H9 (cell line): ENCODE results near the gene NAA25. TPM values are rescaled to one million over a fixed set of nuclear protein-coding genes. Genes with fewer than 3 reads are reported as not detected.

ENCODE experiments used
- DNase-seq: peaks from one replicate; pipeline ENCODE4 v3.0.0-alpha.2; 2017
- H2AFZ ChIP-seq: one replicate; pipeline ENCODE4 v1.6.1; 2013; ENCODE audit warnings: mild to moderate bottlenecking, low read length, control low read depth, moderate library complexity
- H2AK5ac ChIP-seq: 2 replicates; pipeline ENCODE4 v1.6.1; 2013; ENCODE audit warnings: low read length, control low read depth, mixed read lengths; ENCODE audit not compliant: insufficient read length
- H2BK120ac ChIP-seq: one replicate; pipeline ENCODE4 v1.6.1; 2013; ENCODE audit warnings: low read depth, mild to moderate bottlenecking, low read length, control low read depth, inconsistent platforms; ENCODE audit not compliant: poor library complexity, severe bottlenecking
- H2BK12ac ChIP-seq: 2 replicates; pipeline ENCODE4 v1.6.1; 2013; ENCODE audit warnings: low read length, control low read depth, mixed read lengths, low read depth; ENCODE audit not compliant: insufficient read length
- H2BK15ac ChIP-seq: 2 replicates; pipeline ENCODE4 v1.6.1; 2013; ENCODE audit warnings: low read depth, low read length, control low read depth
- H2BK20ac ChIP-seq: one replicate; pipeline ENCODE4 v1.6.1; 2013; ENCODE audit warnings: low read depth, mild to moderate bottlenecking, low read length, control low read depth, inconsistent platforms; ENCODE audit not compliant: poor library complexity, severe bottlenecking
- H2BK5ac ChIP-seq: 2 replicates; pipeline ENCODE4 v1.6.1; 2013; ENCODE audit warnings: low read length, control low read depth, mixed read lengths; ENCODE audit not compliant: insufficient read length
- H3K14ac ChIP-seq: 2 replicates; pipeline ENCODE4 v1.6.1; 2013; ENCODE audit warnings: low read length, control low read depth; ENCODE audit not compliant: insufficient read depth
- H3K18ac ChIP-seq: 2 replicates; pipeline ENCODE4 v1.6.1; 2013; ENCODE audit warnings: low read depth, mild to moderate bottlenecking, mixed read lengths, low read length, control low read depth; ENCODE audit not compliant: insufficient read length
- H3K23ac ChIP-seq: 2 replicates; pipeline ENCODE4 v1.6.1; 2013; ENCODE audit warnings: low read length, control low read depth, mixed read lengths, low read depth; ENCODE audit not compliant: insufficient read length
- H3K23me2 ChIP-seq: 2 replicates; pipeline ENCODE4 v1.6.1; 2013; ENCODE audit warnings: low read depth, mild to moderate bottlenecking, mixed read lengths, low read length, control low read depth; ENCODE audit not compliant: insufficient read length, poor library complexity, severe bottlenecking
- H3K27ac ChIP-seq: 2 replicates; pipeline ENCODE4 v1.5.1; 2013; ENCODE audit warnings: low read length, control low read depth, mixed read lengths, low read depth; ENCODE audit not compliant: insufficient read length
- H3K27me3 ChIP-seq: 2 replicates; pipeline ENCODE4 v1.6.1; 2013; ENCODE audit warnings: low read length, control low read depth, inconsistent platforms; ENCODE audit not compliant: insufficient read depth
- H3K4ac ChIP-seq: 2 replicates; pipeline ENCODE4 v1.6.1; 2013; ENCODE audit warnings: low read depth, mild to moderate bottlenecking, control low read depth, inconsistent platforms, low read length, moderate library complexity
- H3K4me1 ChIP-seq: 2 replicates; pipeline ENCODE4 v1.6.1; 2013; ENCODE audit warnings: low read length, control low read depth, inconsistent platforms; ENCODE audit not compliant: insufficient read depth
- H3K4me2 ChIP-seq: 2 replicates; pipeline ENCODE4 v1.6.1; 2013; ENCODE audit warnings: low read length, control low read depth, mixed read lengths; ENCODE audit not compliant: insufficient read length, insufficient read depth
- H3K56ac ChIP-seq: 2 replicates; pipeline ENCODE4 v1.6.1; 2013; ENCODE audit warnings: low read depth, mild to moderate bottlenecking, mixed read lengths, low read length, control low read depth; ENCODE audit not compliant: insufficient read length
- H3K79me1 ChIP-seq: 2 replicates; pipeline ENCODE4 v1.6.1; 2013; ENCODE audit warnings: low read depth, mild to moderate bottlenecking, moderate library complexity, low read length, control low read depth, inconsistent platforms; ENCODE audit not compliant: insufficient read depth, poor library complexity, severe bottlenecking
- H3K79me2 ChIP-seq: 2 replicates; pipeline ENCODE4 v1.6.1; 2013; ENCODE audit warnings: low read length, control low read depth, inconsistent platforms; ENCODE audit not compliant: insufficient read depth
- H3K9ac ChIP-seq: 2 replicates; pipeline ENCODE4 v1.6.1; 2013; ENCODE audit warnings: low read length, control low read depth, mixed read lengths; ENCODE audit not compliant: insufficient read length; ENCODE audit errors: extremely low read depth
- H3K9me3 ChIP-seq: one replicate; pipeline ENCODE4 v1.6.1; 2013; ENCODE audit warnings: low read depth, low read length, inconsistent platforms; ENCODE audit not compliant: control insufficient read depth
- H3T11ph ChIP-seq: one replicate; pipeline ENCODE4 v1.6.1; 2013; ENCODE audit warnings: mild to moderate bottlenecking, low read length, control low read depth, inconsistent platforms
- H4K20me1 ChIP-seq: one replicate; pipeline ENCODE4 v1.6.1; 2013; ENCODE audit not compliant: control insufficient read depth, insufficient read length, insufficient read depth
- H4K5ac ChIP-seq: 2 replicates; pipeline ENCODE4 v1.6.1; 2013; ENCODE audit warnings: low read depth, mild to moderate bottlenecking, mixed read lengths, low read length, control low read depth; ENCODE audit not compliant: insufficient read length
- H4K8ac ChIP-seq: replicated peaks from 2 replicates; pipeline ENCODE4 v1.6.1; 2013; ENCODE audit warnings: low read length, control low read depth, mixed read lengths, low read depth; ENCODE audit not compliant: insufficient read length
- H4K91ac ChIP-seq: 2 replicates; pipeline ENCODE4 v1.6.1; 2013; ENCODE audit warnings: low read depth, mild to moderate bottlenecking, moderate library complexity, mixed read lengths, low read length, control low read depth; ENCODE audit not compliant: insufficient read length
- H3K27ac Mint-ChIP-seq, 3 experiments: 2 replicates in 2 of 3; 3 replicates in 1 of 3; pipeline ENCODE4 v1.8.0; 2020 to 2021; ENCODE audit warnings: mixed read lengths in 3 of 3, mild to moderate bottlenecking in 1 of 3, moderate library complexity in 1 of 3
- H3K27me3 Mint-ChIP-seq: 2 replicates; pipeline ENCODE4 v1.8.0; 2021; ENCODE audit warnings: low read depth, mild to moderate bottlenecking, moderate library complexity, mixed read lengths
- H3K36me3 Mint-ChIP-seq, 3 experiments: 2 replicates in 2 of 3; 3 replicates in 1 of 3; pipeline ENCODE4 v1.8.0; 2020 to 2021; ENCODE audit warnings: low read depth in 3 of 3, mixed read lengths in 3 of 3; ENCODE audit not compliant: insufficient read depth in 1 of 3
- H3K4me1 Mint-ChIP-seq, 2 experiments: 2 replicates each; pipeline ENCODE4 v1.8.0; 2020; ENCODE audit warnings: mixed read lengths in 2 of 2
- H3K4me3 Mint-ChIP-seq, 2 experiments: 2 replicates in 1 of 2; 3 replicates in 1 of 2; pipeline ENCODE4 v1.8.0; 2020 to 2021; ENCODE audit warnings: mild to moderate bottlenecking in 2 of 2, mixed read lengths in 2 of 2, moderate library complexity in 1 of 2
- H3K9me3 Mint-ChIP-seq, 2 experiments: 2 replicates in 1 of 2; 3 replicates in 1 of 2; pipeline ENCODE4 v1.8.0; 2020; ENCODE audit warnings: mild to moderate bottlenecking in 2 of 2, mixed read lengths in 2 of 2, moderate library complexity in 1 of 2
- CTCF ChIP-seq: fragments of 200-600 bp; sonication (generic); conservative IDR thresholded peaks from 3 replicates; pipeline ENCODE4 v1.8.0; 2021; ENCODE audit warnings: antibody characterized with exemption, mild to moderate bottlenecking
- WGBS: extraction: QIAGEN DNeasy Blood & Tissue Kit; methylation state at CpG from one replicate; pipeline ENCODE4 v1.1.7; 2013; ENCODE audit warnings: missing lambda C conversion rate, low lambda C conversion rate, mixed read lengths; ENCODE audit not compliant: insufficient read length; ENCODE audit errors: extremely low coverage; 5-methylcytosine and 5-hydroxymethylcytosine counted together
- total RNA-seq: library from RNA; stranded (reverse); gene quantifications from 2 replicates; pipeline ENCODE4 v1.2.1, GENCODE V29; 2021

Gene NAA25
- total RNA-seq, 1 experiment from 2014 or later = 57.1 TPM

DNA sequence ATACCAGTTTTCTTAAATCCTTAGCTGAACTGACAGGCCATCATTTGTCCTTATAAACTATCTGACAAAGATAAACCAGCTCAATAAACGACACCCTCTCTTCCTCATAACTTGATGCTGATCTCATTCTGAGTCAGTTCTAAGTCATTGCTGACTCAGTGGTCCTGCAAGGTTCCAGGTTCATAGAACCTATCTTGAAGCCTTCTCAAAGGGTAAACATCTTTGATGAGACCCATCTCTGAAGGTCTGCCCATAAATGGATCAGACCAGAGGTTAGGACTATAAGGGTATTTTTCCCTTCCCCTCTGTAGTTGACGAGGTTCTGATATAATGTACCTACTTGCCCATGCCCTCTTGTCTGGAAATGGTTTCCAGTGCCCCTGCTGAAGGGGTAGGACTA is 11.9 kb downstream of the NAA25 start:
- Histone ChIP-seq H3K14ac (no peak overlapping the region), H3K9me3 (no peaks in the 10 kb centered on the region), H3K18ac (no peak overlapping the region), H3K56ac (no peak overlapping the region), H3K27ac (no peak overlapping the region), H3K27me3 (no peaks in the 10 kb centered on the region), H2BK20ac (no peak overlapping the region), H2BK15ac (no peak overlapping the region), H2BK5ac (no peak overlapping the region), H4K5ac (no peak overlapping the region), H3K4ac (no peak overlapping the region), H4K20me1 (no peaks in the 10 kb centered on the region), H3K4me2 (no peak overlapping the region), H3T11ph (no peak overlapping the region), H3K9ac (no peak overlapping the region), H2AK5ac (no peak overlapping the region), H3K23me2 (no peaks in the 10 kb centered on the region), H3K79me1 (peaks cover 13% of the 10 kb centered on the region), H3K79me2 (peaks cover 25% of the 10 kb centered on the region; the same call in 1 of the 2 replicates), H2AFZ (no peak overlapping the region), H2BK120ac (no peak overlapping the region), H2BK12ac (no peak overlapping the region), H4K8ac (no peak overlapping the region), H3K4me1 (no peaks in the 10 kb centered on the region), H3K23ac (no peak overlapping the region), H4K91ac (no peak overlapping the region)
- Mint-ChIP-seq H3K27me3 (no peaks in the 10 kb centered on the region), H3K27ac (no peak overlapping the region; a peak in 2 of 7 replicates), H3K4me1 (no peaks in the 10 kb centered on the region), H3K9me3 (no peaks in the 10 kb centered on the region), H3K4me3 (no peak overlapping the region), H3K36me3 (peaks cover 27 to 72% (median 58%) of the 10 kb centered on the region in 3 experiments)
- no CpG with 5 or more reads among the region's 2 CpGs for WGBS
- no peak for TF ChIP-seq CTCF
- DNase-seq = no peak
